GM18502 (cell line): ENCODE results near the gene EXOC6.

Experiments used
- ATAC-seq: cut with Tn5 transposase; IDR thresholded peaks from one replicate; pipeline ENCODE4 v1.9.1; 2021; ENCODE audit warnings: mild to moderate bottlenecking; ENCODE audit not compliant: unreplicated experiment, poor library complexity

EXOC6 gene

DNA sequence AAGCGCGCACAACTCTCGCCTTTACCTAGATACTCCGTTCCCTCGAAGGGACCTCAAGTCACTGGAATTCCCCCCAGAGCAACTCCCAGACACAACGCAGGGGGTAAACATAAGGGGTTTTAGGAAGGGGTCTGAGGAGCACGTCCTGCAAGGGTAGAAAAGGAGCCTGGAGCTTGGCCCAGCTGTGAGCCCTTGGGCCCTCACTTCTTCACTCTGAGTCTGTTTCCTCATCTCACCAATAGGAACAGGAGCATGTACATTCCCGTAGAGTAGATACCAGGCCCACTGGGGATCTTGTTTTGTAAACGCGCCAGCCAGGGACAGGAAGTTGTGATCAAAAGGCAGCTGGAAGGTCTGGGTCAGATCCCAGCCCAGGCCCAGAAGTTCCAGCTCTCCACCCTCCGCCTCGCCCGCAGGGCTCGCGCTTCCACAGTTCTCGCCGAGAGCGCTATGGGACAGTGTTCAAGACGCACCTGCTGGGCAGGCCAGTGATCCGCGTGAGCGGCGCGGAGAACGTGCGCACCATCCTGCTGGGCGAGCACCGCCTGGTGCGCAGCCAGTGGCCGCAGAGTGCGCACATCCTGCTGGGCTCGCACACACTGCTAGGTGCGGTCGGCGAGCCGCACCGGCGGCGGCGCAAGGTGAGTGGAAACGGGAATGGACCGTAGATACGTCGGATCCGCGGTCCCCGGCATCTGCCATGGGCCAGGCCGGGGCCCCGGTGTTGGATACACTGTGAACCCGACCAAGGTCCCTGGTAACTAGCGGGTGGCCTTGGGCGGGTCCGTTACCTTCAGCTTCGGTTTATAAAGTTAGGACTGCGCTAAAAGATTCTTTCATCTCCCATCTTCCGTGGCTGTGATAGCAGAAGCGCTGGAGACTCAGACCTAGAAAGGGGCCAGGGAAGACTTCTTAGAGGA, 213.5 kb downstream of the EXOC6 start:
- ATAC-seq, result no peak

DNA sequence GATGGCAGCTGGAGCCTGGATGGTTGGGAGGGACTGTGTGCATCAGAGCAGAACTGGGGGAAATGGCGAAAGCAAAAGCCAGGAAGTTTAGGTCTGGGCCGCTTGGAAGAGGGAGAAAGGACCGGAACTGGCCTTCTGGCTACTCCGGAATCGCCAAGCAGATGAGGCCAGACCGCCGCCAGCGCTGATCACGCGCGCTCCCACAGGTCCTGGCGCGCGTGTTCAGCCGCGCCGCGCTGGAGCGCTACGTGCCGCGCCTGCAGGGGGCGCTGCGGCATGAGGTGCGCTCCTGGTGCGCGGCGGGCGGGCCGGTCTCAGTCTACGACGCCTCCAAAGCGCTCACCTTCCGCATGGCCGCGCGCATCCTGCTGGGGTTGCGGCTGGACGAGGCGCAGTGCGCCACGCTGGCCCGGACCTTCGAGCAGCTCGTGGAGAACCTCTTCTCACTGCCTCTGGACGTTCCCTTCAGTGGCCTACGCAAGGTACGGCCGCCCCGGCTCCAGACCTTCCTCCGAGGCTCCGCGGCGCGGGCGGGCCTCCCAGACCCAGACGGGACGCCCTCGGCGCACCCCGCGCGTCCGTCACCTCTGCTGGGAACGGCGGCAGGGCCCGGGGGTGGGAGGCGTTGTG, 214.3 kb downstream of the EXOC6 start:
- no peak for ATAC-seq

DNA sequence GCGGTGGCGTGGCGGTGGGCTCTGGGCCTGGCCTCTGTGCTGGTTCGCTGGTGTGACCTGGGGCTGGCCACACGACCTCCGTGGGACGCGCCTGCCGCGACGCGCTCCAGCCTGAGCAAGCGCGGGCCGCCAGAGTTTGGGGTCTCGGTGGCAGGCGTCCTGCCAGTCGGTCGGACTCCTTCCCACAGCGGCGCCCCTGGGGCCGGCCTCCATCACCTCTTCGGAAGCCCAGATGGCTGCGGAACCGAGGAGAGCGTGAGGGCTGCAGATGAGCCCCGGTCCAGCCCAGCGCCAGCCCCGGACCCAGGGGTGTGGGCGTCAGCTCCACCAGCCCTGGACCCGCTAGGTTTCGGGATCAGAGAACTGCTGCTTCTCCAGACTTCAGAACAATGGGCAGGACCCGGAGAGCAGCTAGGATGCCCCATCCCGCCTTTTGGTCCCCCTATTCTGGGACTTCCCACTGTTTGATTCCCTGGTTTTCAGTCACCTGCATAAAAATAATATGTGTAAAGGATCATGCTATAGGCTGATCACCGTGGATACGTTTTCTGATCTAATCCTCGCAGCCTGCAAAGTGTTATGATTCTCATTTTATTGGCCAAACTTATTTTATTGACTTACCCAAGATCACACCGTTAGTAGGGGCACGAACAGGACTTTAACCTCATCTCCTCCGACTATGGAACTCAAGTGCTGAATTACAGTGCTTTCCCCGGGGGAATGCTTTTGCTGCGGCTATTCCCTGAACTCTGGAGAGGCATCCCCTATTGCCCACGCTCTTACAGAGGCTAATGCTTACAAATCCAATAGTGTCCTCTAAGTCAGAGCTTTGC, 215.0 kb downstream of the EXOC6 start:
- no peak for ATAC-seq

DNA sequence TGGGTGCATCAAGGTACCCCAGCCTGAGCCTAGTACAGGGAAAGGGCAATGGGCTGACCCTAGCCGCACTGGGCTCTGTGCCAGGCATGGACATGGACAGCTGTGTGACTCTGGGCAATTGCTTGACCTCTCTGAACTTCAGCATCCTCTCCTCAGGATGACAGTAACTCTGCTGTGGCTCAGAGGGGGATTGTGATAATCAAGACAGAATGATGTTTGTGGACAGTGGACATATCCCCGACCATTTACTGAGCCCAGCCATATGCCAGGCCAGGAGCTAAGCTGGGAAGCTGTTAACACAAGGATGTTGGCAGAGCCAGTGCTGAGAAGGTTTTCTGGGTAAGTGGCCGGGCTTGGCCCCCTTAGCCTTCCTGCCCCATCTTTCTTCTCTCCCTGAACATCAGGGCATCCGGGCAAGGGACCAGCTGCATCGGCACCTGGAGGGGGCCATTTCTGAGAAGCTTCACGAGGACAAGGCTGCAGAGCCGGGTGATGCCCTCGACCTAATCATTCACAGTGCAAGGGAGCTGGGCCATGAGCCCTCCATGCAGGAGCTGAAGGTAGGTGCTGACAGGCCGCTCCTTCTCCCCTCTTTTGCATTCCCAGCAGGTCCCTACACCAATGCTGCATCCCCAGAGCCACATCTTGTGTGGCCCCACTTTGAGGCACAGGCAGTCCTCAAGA, 215.8 kb downstream of the EXOC6 start:
- no peak for ATAC-seq

DNA sequence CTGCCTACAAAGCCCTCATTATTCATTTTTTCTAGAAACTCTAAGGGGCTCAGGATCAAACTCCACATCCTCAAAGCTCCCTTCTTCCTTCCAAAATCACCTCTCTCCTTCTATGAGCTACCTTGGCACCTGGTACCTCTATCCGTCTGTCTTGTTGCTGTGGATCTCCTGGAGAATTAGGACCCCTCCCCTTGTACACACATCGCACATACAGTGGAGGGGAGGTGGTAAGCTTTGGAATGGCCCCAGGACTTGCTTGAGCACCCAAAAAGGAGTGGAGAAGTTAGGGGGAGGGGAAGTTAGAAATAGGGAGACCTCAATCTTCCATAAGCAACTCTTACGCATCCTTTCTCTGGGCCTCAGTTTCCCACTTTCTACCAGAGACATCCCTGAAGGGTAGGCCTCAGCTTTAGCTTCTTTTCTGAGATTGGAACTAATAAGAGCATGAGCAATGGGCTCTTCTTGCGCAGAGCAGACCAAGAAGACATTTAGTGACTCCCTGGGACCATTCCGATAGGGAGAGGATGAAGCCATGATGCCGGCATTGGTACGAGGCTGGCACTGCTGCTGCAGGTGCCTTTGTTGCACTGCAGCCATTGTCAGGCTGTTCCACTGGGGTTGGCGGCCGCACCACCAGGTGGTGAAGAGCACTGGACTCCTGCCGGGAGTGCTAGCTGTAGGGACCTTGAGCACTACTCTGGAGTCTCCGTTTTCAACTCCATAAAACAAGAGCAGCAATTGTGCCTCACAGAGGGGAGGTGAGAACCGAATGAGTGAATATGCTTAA, 216.7 kb downstream of the EXOC6 start:
- ATAC-seq, result no peak

DNA sequence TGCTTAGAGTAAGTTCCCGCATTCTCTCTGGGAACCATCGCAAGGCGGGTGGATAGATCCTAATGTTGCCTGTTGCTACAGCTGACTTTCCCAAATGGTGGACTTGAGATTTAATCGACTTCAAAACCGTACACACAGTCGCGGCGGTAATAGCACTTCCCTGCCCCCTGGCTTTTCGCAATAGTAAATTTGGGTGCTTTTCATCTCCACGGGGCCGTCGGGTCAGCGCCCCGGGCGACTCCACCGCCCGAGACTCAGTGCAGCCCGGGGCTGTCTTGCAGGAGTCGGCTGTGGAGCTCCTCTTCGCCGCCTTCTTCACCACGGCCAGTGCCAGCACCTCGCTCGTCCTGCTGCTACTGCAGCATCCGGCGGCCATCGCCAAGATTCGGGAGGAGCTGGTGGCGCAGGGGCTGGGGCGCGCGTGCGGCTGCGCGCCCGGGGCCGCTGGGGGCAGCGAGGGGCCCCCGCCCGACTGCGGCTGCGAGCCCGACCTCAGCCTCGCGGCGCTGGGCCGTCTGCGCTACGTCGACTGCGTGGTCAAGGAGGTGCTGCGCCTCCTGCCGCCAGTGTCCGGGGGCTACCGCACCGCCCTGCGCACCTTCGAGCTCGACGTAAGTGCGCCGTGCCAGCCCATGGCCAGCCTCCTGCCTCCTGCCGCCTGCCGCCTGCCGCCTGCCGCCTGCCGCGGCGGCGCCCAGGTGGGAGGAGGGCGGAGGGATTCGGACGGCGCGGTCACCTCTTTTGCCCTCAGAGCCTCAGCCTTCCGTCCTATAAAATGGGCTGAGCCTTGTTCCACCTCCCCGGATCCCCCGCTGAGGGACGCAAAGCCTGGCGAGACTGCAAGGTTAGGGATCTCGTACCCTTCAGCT, 217.6 kb downstream of the EXOC6 start:
- ATAC-seq, result no peak

DNA sequence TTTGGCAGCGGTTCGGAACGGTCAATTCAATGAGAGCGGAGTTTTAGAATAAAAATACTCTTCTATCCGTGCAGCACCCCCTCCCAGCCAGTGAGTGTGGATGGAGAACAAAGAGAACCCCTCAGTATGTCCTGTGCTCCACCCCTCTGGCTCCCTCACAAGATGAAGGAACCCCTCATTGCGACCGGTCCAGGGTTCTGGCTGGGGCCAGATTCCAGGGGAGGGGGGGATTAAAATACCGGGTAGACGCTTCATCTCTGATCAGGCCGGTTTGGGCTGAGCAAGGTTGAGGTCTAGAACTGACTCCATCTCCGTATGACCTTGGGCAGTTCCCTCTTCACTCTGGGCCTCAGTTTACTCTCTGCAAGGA, 218.2 kb downstream of the EXOC6 start:
- ATAC-seq, result no peak

DNA sequence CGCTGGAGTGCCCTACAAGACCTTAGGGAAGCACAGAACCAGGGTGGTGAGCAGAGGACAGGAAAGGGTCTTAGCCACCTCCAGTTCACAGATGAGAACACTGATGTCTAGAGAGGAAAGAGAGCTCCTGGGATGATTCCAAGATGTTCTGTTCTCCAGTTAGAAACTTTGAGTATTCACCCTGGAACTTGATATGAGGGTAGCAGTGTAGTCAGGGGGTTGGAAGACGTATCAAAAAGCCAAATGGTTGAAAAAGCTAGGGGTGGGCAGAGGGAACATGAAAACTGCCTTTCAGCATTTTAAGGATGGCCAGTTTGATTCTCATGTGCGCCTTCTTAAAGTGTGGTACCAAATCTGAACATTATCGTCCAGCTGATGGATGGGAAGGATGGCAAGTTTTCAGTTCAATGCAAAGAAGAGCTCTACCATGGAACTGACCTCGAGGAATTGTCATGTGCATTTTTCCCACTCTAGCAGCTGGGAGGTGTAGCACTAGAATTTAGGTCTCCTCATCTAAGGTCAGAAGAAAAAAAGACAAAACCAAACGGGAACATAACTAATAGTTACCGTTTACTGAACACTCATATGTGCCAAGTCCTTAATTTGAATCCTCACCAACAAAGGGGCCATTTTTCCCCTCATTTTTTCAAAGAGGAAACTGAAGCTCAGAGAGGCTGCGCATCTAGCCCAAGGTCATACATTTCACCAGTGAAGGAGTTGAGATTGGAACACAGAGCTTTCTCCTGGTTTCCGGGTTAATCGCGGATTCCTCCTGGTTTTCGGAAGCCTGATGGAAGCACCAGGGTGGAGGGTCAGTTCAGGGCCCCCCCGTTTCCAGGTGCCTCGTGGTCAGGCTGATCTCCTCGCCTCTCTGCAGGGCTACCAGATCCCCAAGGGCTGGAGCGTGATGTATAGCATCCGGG, 219.4 kb downstream of the EXOC6 start:
- no peak for ATAC-seq

DNA sequence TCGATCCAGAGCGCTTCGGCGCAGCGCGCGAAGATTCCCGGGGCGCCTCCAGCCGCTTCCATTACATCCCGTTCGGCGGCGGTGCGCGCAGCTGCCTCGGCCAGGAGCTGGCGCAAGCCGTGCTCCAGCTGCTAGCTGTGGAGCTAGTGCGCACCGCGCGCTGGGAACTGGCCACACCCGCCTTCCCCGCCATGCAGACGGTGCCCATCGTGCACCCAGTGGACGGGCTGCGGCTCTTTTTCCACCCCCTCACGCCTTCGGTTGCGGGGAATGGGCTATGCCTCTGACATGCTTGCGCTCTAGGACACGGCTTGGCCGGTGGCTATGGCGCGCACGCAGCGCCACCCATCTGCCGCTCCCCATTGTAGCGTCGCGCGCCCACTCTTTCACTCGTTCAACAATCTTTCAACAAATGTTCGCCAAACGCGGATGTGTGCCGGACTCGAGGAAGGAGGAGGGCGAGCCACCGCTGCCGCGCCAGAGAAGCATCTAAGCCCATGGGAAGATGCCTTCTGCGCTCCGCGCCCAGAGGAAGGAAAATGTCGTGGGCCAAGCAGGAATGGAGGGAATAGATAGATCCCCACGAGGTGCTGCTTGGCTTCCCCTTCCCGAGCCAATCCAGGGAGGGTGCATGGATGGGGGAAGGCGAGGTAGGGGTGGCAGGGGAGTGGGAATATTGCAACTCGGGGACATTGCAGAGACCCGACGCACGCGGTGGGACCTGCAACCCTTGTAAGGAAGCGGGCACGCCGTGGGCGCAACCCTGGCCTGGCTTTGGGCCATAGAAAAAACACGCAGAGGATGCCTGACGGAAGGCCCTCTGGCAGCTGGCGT, 220.3 kb downstream of the EXOC6 start:
- no peak for ATAC-seq

DNA sequence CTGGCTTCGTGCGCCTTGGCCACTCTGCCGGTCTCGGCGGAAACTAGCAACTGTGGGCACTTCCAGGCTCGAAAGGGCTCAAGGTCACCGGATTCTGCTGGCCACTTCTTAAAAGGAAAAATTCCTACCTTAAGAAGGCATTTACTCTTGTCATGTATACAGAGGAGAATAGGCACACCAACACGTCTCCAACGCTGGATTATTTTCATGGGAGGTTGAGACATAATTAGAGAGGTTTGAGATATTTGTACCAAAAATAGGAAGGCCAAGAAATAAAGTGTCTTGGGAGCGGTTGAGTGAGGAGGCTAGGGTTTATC, 220.9 kb downstream of the EXOC6 start:
- ATAC-seq, result no peak

DNA sequence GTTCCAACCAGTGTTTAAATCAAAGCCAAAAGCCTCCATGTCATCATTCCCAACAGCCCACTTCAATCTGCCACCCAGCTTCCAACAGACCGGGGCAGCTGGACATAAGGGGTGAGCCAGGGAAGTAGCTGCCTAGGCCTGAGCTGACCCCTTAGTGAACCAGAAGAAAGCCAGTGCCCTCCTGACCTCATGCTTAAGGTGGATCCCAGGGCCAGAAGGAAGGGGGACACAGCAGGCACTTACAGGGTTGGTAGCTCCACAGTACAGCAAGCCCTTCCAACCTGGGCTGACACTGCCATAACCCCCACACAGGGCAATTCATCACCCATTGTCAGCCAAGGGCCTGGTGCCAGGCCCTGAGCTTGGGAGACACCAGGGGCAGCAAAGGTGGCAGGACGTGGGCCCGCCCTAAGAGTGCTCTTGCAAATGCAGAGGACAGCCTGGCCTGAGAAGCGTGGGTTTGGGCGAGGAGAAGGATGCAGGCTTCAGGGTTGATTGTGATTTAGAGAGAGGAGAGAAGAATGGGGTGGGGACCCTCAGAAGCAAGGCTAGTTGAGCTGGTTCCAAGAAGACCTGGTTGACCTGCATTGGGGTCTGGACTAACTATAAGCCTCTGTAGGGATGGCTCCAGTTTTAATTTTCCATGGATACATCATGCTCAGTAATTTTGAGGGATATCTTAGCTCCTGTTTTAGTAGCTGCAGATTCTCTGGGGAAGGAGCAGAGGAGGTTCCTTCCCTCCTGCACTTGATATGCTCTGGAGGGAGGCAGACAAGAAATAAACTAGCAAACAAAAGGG, 222.3 kb downstream of the EXOC6 start:
- ATAC-seq, result no peak

DNA sequence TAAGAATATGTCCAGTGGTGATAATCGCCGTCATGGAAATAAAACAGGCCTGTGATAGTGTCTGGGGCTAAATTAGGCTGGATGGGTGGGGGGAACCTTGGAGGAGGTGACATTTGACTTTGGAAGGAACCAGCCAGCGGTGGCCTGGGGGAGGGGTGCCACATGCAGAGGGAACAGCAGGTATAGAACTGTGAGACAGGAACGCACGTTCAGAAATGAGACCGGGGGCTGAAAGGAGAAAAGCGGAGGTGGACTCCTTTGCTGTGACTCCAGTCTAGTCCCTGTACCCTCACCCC, 222.8 kb downstream of the EXOC6 start:
- ATAC-seq, result no peak

DNA sequence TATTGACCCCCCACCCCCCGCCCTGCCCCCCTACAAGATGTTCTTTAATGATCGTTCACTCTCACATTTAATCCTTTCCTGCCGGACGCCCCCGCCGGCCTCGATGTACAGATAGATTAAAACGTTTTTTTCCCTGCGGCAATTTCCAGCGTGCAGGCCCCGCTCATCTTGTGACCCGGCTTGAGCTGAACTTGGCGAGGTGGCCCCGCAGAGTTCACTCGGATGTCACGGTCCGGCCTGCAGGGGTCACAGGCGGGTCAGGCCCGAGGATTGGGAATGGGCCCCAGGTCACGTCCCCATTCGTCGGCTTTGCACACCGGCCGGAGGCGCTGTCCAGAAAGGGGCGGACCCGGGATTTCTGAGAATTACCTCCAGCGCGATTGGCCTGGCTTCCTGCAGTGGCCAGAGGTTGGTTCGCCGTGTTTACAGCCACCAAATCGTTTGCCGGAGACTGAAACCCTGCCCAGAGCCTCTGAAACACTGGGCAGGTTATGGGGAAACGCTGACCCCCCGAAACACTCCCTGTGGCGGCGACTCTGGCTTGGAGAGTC, 223.4 kb downstream of the EXOC6 start:
- ATAC-seq, result no peak

DNA sequence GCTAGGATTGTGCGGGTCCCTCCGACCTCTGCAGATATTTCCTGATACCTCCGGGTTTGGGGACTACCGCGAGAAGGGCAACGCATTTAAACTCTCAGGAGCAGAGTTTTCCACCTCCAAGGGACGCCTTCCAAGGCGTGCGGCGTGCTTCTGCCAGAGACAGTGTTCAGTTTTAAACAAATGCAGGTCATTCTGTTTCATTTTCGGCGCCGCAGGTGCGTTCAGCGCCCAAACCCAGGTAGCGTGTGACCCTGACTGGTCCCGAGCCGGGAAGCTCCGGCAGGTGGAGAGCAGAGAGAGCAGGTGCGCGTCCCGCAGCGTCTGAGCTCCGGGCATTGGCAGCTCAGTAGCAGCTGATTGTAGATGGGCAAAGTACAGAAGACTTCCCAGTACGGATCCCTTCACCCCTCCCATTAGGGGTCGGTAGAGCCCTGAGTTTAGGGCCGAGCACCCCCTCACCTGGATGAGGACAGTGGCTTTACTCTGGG, 223.9 kb downstream of the EXOC6 start:
- ATAC-seq, result no peak

DNA sequence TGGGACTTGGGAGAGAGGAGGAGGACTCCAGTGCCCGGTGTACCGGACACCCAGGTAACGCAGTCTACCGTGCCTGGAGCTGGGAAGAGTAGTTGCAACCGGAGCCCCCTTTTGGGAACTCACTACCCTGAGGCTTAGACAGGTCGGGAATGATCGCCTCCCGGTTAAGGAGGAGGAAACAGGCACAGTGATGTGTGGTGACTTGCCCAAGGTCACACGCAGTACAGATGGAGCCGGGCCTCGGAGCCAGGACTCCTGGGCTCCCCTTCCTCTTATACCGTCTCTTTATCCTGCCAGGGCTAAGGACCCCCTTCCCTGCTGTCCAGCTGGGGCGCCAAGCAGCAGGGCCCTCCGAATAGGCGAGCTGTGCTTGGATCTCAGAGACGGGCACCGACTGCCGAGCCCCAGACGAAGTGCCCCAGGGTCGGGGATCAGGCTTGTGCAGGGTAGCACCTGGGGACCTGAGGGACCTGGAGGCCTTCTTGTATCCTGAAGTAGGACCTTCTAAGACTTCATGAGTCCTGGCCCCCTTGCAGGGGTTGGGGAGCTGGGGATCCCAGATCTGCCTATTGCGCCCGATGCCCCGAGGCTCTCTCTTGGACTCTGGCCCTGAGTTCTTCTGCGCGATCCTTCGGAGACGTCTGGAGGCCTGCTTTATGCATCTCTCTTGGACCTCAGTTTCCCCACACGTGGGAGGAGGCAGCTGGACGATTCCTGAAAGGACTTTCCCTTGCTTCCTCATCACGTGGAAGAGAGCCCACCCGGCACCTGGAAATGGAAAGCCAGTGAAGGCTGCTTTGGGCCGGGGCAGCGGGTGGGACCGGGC, 224.6 kb downstream of the EXOC6 start:
- no peak for ATAC-seq
